ENCODE data around the gene HLA-DOB.

The HLA-DOB gene

DNA sequence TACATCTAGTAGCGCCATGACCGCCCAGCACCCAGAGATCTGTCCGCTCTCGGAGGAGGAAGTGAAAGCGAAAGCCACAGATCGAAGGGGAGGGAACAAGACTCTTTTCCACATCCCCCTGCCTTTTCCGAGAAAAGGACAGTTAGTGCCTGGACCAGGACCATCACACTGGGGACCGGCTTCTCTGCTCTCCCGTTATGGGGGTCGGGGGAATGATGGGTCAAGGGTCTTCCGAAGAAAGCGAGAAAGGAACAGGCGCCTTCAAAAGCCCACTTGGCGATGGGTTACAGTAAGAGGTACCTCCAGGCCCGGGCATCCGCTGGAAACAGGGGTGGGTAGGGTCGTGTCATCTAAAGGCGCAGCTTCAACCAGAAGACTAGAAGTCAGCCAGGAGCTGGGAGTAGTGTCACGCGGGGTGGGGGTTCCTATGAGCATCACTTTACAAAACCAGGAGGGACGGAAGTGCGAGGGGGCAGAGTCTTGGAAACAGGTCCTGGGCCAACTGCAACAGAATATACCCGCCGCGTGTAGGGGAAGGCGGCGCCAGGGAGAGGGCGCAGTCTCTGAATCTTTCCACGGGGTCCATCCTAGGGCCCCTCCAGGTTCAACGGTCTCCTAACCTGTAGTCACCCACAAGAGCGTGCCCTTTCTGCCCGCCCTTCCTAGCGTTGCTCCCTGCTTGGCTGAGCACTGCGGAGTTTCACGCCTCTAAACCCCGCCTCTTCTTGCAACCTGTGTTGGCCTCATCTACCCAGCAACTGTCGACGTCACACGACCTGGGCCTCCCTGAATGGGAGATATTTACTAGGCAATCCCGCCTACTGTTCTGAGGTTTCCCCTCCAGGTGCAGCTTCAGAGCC lies 27.4 kb upstream of the HLA-DOB start, which contains the start of gene PSMB8:
Gene PSMB8 (minus strand): TSS at position 69 of the 860 bp plus-strand sequence. CDS start 51 bp downstream, at position 18.
- peak within 1 kb of the TSS; percentile 74 for H3K4me3 ChIP-seq (ENCODE audit: low read depth, low read length)

DNA sequence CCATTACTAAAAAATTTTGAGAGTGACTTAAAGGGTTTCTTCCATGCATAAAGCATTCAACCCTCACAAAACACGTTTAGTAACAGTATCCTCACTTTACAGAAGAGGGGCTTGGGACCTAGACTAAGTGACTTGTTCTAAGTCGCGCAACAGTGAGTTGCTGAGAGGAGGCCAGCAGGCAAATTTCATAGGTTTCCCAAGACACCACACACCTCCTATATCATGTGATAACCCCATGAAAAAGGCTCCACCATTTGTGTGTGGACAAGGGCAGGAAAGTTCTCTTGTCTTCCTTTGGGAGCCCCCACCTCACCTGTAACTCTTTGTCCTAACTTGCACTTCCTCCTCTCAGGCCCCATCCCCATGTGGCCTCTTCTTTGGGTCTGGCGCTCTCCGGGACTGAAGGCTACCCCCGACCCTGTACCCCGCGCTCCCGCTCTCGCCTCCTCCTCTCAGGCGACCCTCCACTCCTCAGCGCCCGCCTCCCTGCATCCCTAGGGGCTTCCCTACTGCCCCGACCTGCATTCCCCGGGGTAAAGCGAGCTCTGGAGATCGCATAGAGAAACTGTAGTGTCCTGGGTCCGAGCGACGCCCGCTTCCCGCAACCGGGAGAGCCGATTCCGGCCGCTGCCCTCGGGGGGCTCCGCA lies 26.7 kb upstream of the HLA-DOB start:
- peak overlapping the region; percentile 74 for H3K4me3 ChIP-seq (ENCODE audit: low read depth, low read length)

GRCh38 chr6:32842690-32843089 lies 25.9 kb upstream of the HLA-DOB start:
- no peak overlapping the region for H3K4me3 ChIP-seq (ENCODE audit: low read depth, low read length)

DNA sequence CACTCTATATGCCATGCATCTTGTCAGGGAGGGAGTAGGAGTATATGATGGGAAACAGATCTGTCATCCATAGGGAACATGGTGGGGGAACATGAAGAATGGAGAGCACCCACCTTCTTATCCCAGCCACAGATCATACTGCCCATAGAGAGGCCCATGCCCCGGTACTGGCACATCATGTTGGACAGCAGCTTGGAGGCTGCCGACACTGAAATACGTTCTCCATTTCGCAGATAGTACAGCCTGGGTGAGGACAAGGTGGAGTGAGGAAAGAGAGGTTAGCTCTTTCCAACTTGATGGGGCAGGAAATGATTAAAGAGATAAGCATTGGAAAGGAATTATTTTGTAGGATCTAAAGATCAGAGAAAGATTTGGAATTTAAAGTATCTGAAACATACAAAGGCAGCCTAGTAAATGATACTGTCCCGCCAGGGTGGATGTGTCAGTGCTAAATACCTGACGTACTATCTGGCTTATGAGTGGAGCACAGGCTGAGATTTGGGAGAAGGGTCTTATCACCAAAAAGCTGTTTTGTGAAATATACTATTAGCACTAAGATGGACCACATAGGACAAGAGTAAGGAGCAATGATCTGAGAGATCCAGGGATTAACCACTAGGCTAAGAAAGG lies 25.3 kb upstream of the HLA-DOB start:
- H3K4me3 ChIP-seq (ENCODE audit: low read depth, low read length), result no peak overlapping the region

DNA sequence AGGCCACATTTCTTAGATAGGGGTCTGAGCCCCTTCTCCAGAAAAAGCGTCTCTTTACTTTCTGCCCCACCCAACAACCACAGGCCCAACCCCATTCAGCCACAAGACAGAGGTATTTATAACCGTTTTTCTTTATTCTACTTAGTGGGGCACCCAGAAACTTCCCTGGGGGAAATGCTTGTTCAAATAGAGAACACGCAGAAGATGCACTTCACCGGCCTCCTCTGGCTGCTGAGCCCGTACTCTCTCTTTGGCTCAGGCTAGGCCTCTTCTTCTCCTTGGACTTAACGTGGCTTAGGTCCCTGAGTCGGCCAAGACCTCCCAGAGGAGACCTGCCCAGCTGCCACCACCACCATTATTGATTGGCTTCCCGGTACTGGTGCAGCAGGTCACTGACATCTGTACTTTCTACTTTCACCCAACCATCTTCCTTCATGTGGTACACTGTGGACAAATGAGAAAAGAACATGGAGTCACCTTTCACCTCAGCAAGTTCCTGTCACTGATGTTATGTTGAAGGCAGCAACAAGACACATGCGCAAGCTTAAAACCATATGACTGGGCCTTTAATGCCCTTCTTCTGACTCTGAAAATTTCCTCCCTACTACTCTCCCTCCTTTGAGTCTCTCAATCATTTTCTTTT lies 23.9 kb upstream of the HLA-DOB start:
- no peak overlapping the region for H3K4me3 ChIP-seq (ENCODE audit: low read depth, low read length)

- no peak overlapping the region for H3K4me3 ChIP-seq (ENCODE audit: low read depth, low read length)
Measured at GRCh38 chr6:32839356-32839755, 22.6 kb upstream of the HLA-DOB start.

DNA sequence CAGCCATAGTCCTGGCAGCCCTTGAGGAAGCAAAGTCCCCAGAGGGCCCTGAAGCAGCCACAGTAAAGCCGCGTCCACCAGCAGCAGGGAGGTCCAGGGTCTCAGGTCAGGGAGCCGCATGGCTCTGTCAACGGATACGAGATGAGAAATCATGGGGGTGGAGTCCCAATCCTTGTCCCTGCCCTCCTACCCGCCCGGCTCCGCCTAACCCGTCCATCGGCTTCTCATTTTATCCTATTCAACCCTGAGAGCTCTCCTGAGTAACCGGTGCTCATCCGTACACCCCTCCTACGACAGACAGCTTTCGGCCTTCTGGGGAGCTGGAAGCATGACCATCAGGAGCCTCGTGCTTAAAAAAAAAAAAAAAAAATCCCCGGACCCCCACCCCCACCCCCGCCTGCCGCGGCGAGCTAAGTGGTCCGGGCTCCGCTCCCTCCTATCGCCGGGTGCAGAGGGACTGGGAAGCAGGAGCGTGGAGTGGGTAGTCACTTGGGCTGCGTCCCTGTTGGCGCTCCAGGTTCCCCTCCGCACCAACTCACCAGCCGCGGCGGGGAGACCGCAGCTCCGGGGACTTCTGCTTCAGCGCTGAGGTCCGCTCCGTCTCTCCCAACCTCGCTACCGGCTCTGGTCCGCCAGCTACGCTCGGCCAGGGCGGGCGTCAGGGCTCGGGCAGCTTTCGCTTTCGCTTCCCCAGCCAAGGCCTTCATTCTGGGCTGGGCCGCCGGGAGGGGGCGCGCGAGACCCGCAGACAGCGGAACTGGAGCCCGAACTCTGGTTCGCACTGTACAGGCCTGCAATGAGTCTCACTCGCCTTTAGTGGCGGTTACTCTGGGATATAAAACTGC lies 21.5 kb upstream of the HLA-DOB start, which contains the start of gene TAP2:
Gene TAP2 (minus strand): TSS at position 626 of the 845 bp plus-strand sequence. CDS start 506 bp downstream, at position 120.
- peak within 1 kb of the TSS; percentile 73 for H3K4me3 ChIP-seq (ENCODE audit: low read depth, low read length)

GRCh38 chr6:32837651-32838113 lies 20.9 kb upstream of the HLA-DOB start:
- peak overlapping the region; percentile 73 for H3K4me3 ChIP-seq (ENCODE audit: low read depth, low read length)

DNA sequence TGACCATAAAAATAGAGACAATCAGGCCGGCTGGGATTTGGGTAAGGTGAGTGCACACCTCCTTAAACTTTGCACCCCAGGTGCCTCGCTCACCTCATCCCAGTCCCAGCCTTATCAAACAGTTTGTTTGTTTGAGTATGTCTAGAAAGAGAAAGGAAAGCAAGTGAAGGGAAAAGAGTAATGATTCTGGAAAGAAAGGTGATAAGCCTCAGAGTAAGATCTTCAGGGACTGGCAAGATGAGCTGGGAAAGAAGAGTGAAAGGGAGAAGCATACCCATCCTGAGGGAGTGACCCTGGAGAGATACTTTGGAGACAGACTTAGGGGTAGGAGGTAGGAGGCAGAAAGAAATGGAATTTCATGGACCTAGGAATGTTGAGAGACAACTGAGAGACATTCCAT lies 20.1 kb upstream of the HLA-DOB start:
- H3K4me3 ChIP-seq (ENCODE audit: low read depth, low read length), result no peak overlapping the region

GRCh38 chr6:32835167-32835893 lies 18.5 kb upstream of the HLA-DOB start:
- H3K4me3 ChIP-seq (ENCODE audit: low read depth, low read length), result no peak overlapping the region

DNA sequence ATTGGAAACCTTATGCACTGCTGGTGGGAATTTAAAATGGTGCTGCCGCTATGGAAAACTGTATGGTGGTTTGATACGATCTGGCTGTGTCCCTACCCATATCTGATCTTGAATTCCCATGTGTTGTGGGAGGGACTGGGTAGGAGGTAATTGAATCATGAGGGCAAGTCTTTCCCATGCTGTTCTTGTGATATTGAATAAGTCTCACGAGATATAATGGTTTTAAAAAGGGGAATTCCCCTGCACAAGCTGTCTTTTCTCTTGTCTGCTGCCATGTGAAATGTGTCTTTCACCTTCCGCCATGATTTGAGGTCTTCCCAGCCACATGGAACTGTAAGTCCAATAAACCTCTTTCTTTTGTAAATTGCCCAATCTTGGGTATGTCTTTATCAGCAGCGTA lies 16.9 kb upstream of the HLA-DOB start:
- H3K4me3 ChIP-seq (ENCODE audit: low read depth, low read length), result no peak overlapping the region

DNA sequence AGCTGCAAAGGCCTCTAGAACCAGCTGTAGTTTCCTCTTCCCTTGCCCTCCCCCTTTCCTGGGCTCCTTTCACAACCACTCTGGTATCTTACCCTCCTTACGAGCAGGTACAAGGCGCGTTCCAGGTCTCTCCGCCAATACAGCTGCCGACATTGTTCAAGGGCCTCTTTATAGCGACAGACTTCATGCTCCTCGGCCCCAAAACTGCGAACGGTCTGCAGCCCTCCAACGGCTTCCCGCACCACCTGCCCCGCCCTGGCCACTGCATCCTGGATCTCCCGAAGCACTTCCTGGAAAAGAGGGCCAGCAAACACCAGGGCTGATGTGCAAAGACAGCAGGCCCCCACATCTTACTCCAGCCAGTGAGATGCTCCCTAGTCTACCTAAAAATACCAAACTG lies 15.7 kb upstream of the HLA-DOB start:
- H3K4me3 ChIP-seq (ENCODE audit: low read depth, low read length), result no peak overlapping the region

GRCh38 chr6:32830936-32831335 lies 14.1 kb upstream of the HLA-DOB start:
- no peak overlapping the region for H3K4me3 ChIP-seq (ENCODE audit: low read depth, low read length)

DNA sequence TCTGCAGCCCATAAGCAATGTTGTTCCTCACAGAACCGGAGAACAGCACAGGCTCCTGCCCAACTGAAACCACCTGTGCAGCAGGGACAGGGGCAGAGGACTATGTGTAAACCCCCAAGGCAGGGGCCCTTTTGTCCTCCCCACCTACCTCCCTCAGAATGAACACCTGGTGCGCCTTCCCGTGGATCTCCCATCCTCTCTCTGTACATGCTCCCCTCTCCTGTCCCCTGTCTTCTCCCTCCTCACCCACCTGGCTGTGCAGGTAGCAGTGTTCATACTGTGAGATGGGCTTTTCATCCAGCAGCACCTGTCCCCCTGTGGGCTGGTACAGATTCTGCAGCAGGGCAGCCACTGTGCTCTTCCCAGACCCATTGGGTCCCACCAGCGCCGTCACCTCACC lies 13.2 kb upstream of the HLA-DOB start:
- H3K4me3 ChIP-seq (ENCODE audit: low read depth, low read length), result no peak overlapping the region

GRCh38 chr6:32829495-32829894 lies 12.7 kb upstream of the HLA-DOB start:
- H3K4me3 ChIP-seq (ENCODE audit: low read depth, low read length), result no peak overlapping the region

GRCh38 chr6:32827025-32827424 lies 10.2 kb upstream of the HLA-DOB start:
- no peak overlapping the region for H3K4me3 ChIP-seq (ENCODE audit: low read depth, low read length)

GRCh38 chr6:32825966-32826365 lies 9.2 kb upstream of the HLA-DOB start:
- no peak overlapping the region for H3K4me3 ChIP-seq (ENCODE audit: low read depth, low read length)

DNA sequence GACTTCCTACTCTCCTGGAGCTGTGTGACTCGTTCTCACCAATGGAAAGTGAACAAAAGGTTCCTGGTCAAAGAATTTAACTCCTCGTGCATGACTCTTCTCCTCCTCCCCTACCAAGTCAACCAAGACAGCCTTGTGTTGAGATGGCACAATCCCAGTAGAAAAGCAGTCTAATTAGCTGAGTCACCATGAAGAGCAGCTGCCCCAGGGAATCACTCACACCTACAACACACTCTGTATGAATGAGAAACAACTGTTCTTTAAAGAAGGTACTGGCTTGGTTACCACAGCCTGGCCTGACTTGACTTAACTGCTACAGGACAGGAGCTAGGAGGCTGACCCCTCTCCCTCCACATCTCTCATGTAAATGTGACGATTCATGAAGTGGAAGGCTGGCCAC lies 2.9 kb upstream of the HLA-DOB start:
- no peak overlapping the region for H3K4me3 ChIP-seq (ENCODE audit: low read depth, low read length)

- H3K4me3 ChIP-seq (ENCODE audit: low read depth, low read length), result no peak overlapping the region
Measured at GRCh38 chr6:32818867-32819266, 2.1 kb upstream of the HLA-DOB start.
